ENCODE data around the gene ALS2CL. TPM values are rescaled to one million over a fixed set of nuclear protein-coding genes. Genes with fewer than 3 reads are reported as not detected.

ALS2CL gene
- total and polyA plus RNA-seq, 2 donors (not counting 3 experiments of a cell fraction or from before 2014, with no cell fraction given), result 7.8 to 10.1 TPM

DNA sequence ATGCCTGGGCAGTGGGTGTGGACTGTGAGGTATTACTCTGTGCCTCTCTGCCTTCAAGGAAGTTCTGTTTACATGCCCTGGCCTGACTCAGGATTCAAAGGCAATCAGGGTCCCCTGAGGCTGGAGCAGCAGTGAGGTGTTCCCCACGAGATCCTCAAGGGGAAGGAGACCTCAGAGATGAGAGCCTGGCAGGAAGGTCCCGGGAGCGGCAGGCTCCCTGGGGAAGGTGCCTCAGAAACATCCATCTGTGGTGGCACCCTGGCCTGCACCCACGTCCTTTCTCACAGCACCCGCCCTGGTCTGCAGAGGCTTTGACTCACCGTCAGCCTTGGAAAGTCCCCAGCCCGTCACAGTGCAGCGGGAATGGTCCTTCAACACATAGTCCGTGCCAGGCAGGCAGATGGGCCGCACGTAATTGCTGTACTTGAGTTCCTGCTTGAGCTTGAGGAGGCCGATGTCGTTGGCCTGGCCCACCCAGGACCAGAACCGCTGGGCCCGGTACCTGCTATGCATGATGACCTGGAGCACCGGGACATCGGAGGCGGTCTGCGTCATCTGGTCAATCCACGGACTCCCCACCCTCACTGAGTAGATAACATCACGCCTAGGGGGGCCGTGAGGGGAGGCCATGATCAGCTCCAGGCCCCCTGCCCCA lies 20.5 kb upstream of the ALS2CL start:
- no peaks in the 10 kb centered on the region for H3K4me1 ChIP-seq (ENCODE audit: control insufficient read depth, extremely low read depth, insufficient read depth, low read length)
- dilution Hi-C loops (cut with MboI; ENCODE audit: extremely low pct_ligation_motif_present, low sequenced_read_pairs), result no loop called here
- no peaks in the 10 kb centered on the region for H3K9me3 ChIP-seq (replicated peaks; ENCODE audit: control insufficient read depth, insufficient read depth, low read length)
- BruUV-seq (replicated peaks), result no TSS peak
- intact Hi-C loops (cut with micrococcal nuclease), result no loop called here
- no peak for FAIRE-seq
- H3K4me3 ChIP-seq (replicated peaks in 1 of 3; ENCODE audit: insufficient read depth in 1 of 3, low read depth in 1 of 3, low read length in 3 of 3), result no peak overlapping the region
- H3K4me2 ChIP-seq (ENCODE audit: insufficient read depth, low read length), result no peak overlapping the region
- no peak for DNase-seq (ENCODE audit: low read depth, low spot score)
- H3K9ac ChIP-seq (replicated peaks; ENCODE audit: extremely low read depth, insufficient read depth, low read length), result no peak overlapping the region
- TF ChIP-seq EZH2 (IDR thresholded peaks at IDR 0.05; ENCODE audit: borderline replicate concordance, low read depth, low read length, severe bottlenecking), result no peak
- no peak for TF ChIP-seq POLR2AphosphoS5 (IDR thresholded peaks at IDR 0.05; ENCODE audit: insufficient read depth, low read depth, low read length)
- TF ChIP-seq JUN (IDR thresholded peaks at IDR 0.05; ENCODE audit: borderline replicate concordance, insufficient read depth, insufficient read length, low read depth), result no peak
- no peak for TF ChIP-seq GATA2 (IDR thresholded peaks at IDR 0.05; ENCODE audit: insufficient read depth, insufficient read length, low read depth, low read length)
- no peak for TF ChIP-seq CTCF (IDR thresholded peaks at IDR 0.05; ENCODE audit: extremely low read depth in 1 of 2, insufficient read depth in 1 of 2, low read depth in 1 of 2, low read length in 2 of 2)
- H3K79me2 ChIP-seq (ENCODE audit: control insufficient read depth, insufficient read depth, low read length), result no peaks in the 10 kb centered on the region
- no peak overlapping the region for H2AFZ ChIP-seq (ENCODE audit: low read depth, low read length)
- H3K36me3 ChIP-seq (ENCODE audit: control insufficient read depth in 2 of 2, extremely low read depth in 1 of 2, insufficient read depth in 2 of 2, low read length in 2 of 2), result no peaks in the 10 kb centered on the region
- no peaks in the 10 kb centered on the region for H3K9me1 ChIP-seq (replicated peaks; ENCODE audit: control insufficient read depth, extremely low read depth, insufficient read depth, low read length)
- H3K27me3 ChIP-seq (ENCODE audit: control insufficient read depth in 2 of 2, insufficient read depth in 2 of 2, low read length in 2 of 2), result peaks cover 0 to under 1% of the 10 kb centered on the region in 2 experiments
- no peaks in the 10 kb centered on the region for H4K20me1 ChIP-seq (replicated peaks; ENCODE audit: control insufficient read depth, extremely low read depth, insufficient read depth, low read length)
- CTCF ChIA-PET, result interaction anchor here (2.4 kb wide), 1 partner anchor 8 kb away, joined by 7 read pairs; no protein-coding TSS in a partner anchor
- POLR2A ChIA-PET, result interaction anchor here (0.6 kb wide), 1 partner anchor 21 kb away, joined by 3 read pairs; no protein-coding TSS in a partner anchor
- H3K27ac ChIP-seq (ENCODE audit: insufficient read depth, low read depth, low read length), result no peak overlapping the region

Measured in endothelial cell of umbilical vein (primary cell).